SU-DHL-6 (cell line): ENCODE results near the gene EPSTI1.

Experiments used
- H2AFZ ChIP-seq: fragments of 200-600 bp; sonication (generic); 2 replicates; pipeline ENCODE4 v1.6.1; 2014; ENCODE audit warnings: low read depth, mild to moderate bottlenecking, moderate library complexity, mixed read lengths, antibody characterized with exemption, low read length; ENCODE audit not compliant: severe bottlenecking
- H3F3A ChIP-seq: fragments of 200-600 bp; shearing (Covaris generic); 2 replicates; pipeline ENCODE4 v1.6.0; 2016; ENCODE audit warnings: antibody characterized with exemption, mild to moderate bottlenecking; ENCODE audit not compliant: insufficient read depth
- H3K27ac ChIP-seq: fragments of 200-600 bp; sonication (generic); 2 replicates; pipeline ENCODE4 v1.5.1; 2016; ENCODE audit warnings: low read depth, mild to moderate bottlenecking, low read length, moderate library complexity, mixed read lengths
- H3K27me3 ChIP-seq: fragments of 200-600 bp; sonication (generic), shearing (Covaris generic); 2 replicates; pipeline ENCODE4 v1.6.0; 2014; ENCODE audit warnings: mild to moderate bottlenecking, low read length
- H3K36me3 ChIP-seq: fragments of 200-600 bp; sonication (generic); 2 replicates; pipeline ENCODE4 v1.6.1; 2014; ENCODE audit warnings: mild to moderate bottlenecking, low read length, mixed read lengths
- H3K4me2 ChIP-seq: fragments of 300-600, 200-600 bp; shearing (Covaris generic), sonication (generic); 2 replicates; pipeline ENCODE4 v1.6.0; 2014; ENCODE audit warnings: low read length, low read depth, mild to moderate bottlenecking; ENCODE audit not compliant: poor library complexity, severe bottlenecking
- H3K4me3 ChIP-seq: fragments of 200-600 bp; sonication (generic); 2 replicates; pipeline ENCODE4 v1.5.1; 2014; ENCODE audit warnings: antibody characterized with exemption, low read length, mild to moderate bottlenecking, mixed read lengths; ENCODE audit not compliant: insufficient read depth, poor library complexity, severe bottlenecking
- H3K79me2 ChIP-seq: fragments of 200-600 bp; sonication (generic); 2 replicates; pipeline ENCODE4 v1.6.1; 2014; ENCODE audit warnings: mild to moderate bottlenecking, low read length, moderate library complexity; ENCODE audit not compliant: insufficient read depth
- H3K9ac ChIP-seq: fragments of 200-600 bp; sonication (generic); 2 replicates; pipeline ENCODE4 v1.7.0; 2014; ENCODE audit warnings: mild to moderate bottlenecking, low read length
- H3K9me2 ChIP-seq: fragments of 200-600 bp; sonication (generic); replicated peaks from 2 replicates; pipeline ENCODE4 v1.6.1; 2014; ENCODE audit warnings: low read length; ENCODE audit not compliant: insufficient read depth
- H3K9me3 ChIP-seq: fragments of 200-600 bp; sonication (generic); 2 replicates; pipeline ENCODE4 v1.6.1; 2014; ENCODE audit warnings: low read length, mixed read lengths; ENCODE audit not compliant: insufficient read depth
- H4K20me1 ChIP-seq: fragments of 200-600 bp; sonication (generic); 2 replicates; pipeline ENCODE4 v1.6.1; 2014; ENCODE audit warnings: low read depth, mild to moderate bottlenecking, antibody characterized with exemption, low read length, moderate library complexity, mixed read lengths
- CTCF ChIP-seq: fragments of 200-600 bp; sonication (generic); IDR thresholded peaks from one replicate; pipeline ENCODE4 v1.5.1; 2017; ENCODE audit warnings: antibody characterized with exemption, mild to moderate bottlenecking, low read length, moderate library complexity; ENCODE audit not compliant: insufficient read depth, poor library complexity, severe bottlenecking
- EZH2phosphoT487 ChIP-seq: fragments of 200-600 bp; sonication (generic), shearing (Covaris generic); conservative IDR thresholded peaks from 2 replicates; pipeline ENCODE4 v1.6.1; 2018; ENCODE audit warnings: mild to moderate bottlenecking, antibody characterized with exemption, low read length, moderate library complexity, mixed read lengths

EPSTI1 gene

GRCh38 chr13:42925626-42926025 lies 66.4 kb downstream of the EPSTI1 start:
- H3K4me2 ChIP-seq: no peak overlapping the region
- TF ChIP-seq EZH2phosphoT487 (no peak), CTCF (no peak)
- H3K9me2 ChIP-seq: no peaks in the 10 kb centered on the region
- no peak overlapping the region for H3K9ac ChIP-seq
- no peaks in the 10 kb centered on the region for H4K20me1 ChIP-seq
- no peaks in the 10 kb centered on the region for H3K9me3 ChIP-seq
- no peaks in the 10 kb centered on the region for H3K79me2 ChIP-seq
- H3K36me3 ChIP-seq: no peaks in the 10 kb centered on the region
- H3K27me3 ChIP-seq: no peaks in the 10 kb centered on the region
- no peaks in the 10 kb centered on the region for H3F3A ChIP-seq
- no peak overlapping the region for H2AFZ ChIP-seq
- H3K4me3 ChIP-seq: no peak overlapping the region
- no peak overlapping the region for H3K27ac ChIP-seq

- Histone ChIP-seq H3K4me2 (no peak overlapping the region), H3K27ac (no peak overlapping the region), H2AFZ (no peak overlapping the region), H3K9me3 (no peaks in the 10 kb centered on the region), H3K27me3 (no peaks in the 10 kb centered on the region), H3K79me2 (no peaks in the 10 kb centered on the region), H4K20me1 (no peaks in the 10 kb centered on the region), H3F3A (no peaks in the 10 kb centered on the region), H3K9me2 (no peaks in the 10 kb centered on the region), H3K4me3 (no peak overlapping the region), H3K9ac (no peak overlapping the region), H3K36me3 (no peaks in the 10 kb centered on the region)
- no peak for TF ChIP-seq EZH2phosphoT487
- TF ChIP-seq CTCF: no peak
Measured at GRCh38 chr13:42924344-42924743, 67.7 kb downstream of the EPSTI1 start.

- Histone ChIP-seq H3K4me3 (no peak overlapping the region), H2AFZ (no peak overlapping the region), H3K9ac (no peak overlapping the region), H3K9me2 (no peaks in the 10 kb centered on the region), H3K4me2 (no peak overlapping the region), H3K36me3 (no peaks in the 10 kb centered on the region), H3K79me2 (no peaks in the 10 kb centered on the region), H4K20me1 (no peaks in the 10 kb centered on the region), H3K9me3 (no peaks in the 10 kb centered on the region), H3K27me3 (no peaks in the 10 kb centered on the region; the same call in 1 of the 2 replicates), H3K27ac (no peak overlapping the region), H3F3A (no peaks in the 10 kb centered on the region)
- TF ChIP-seq CTCF: no peak
- TF ChIP-seq EZH2phosphoT487: no peak
Measured at GRCh38 chr13:42907745-42908144, 84.3 kb downstream of the EPSTI1 start.
